Transverse colon (tissue), 4 donors: Measurements from ENCODE around the gene GAB3. TPM values are rescaled to one million over a fixed set of nuclear protein-coding genes. Genes with fewer than 3 reads are reported as not detected.

Experiments used
- DNase-seq: peaks from one replicate; pipeline ENCODE4 v3.0.0-alpha.2; 2019
- H3K27ac ChIP-seq, 4 donors: fragments of 200-600 bp; sonication (generic); 2 replicates each; pipeline ENCODE4 v1.5.1; 2016 to 2018; ENCODE audit warnings: inconsistent platforms in 4 of 4
- H3K27me3 ChIP-seq: fragments of 200-600 bp; sonication (generic); 2 replicates; pipeline ENCODE4 v1.5.1; 2017; ENCODE audit warnings: inconsistent platforms
- H3K36me3 ChIP-seq, 4 donors: fragments of 200-600 bp; sonication (generic); 2 replicates each; pipeline ENCODE4 v1.5.1; 2017 to 2019; ENCODE audit warnings: inconsistent platforms in 4 of 4
- H3K4me1 ChIP-seq, 4 donors: fragments of 200-600 bp; sonication (generic); 2 replicates each; pipeline ENCODE4 v1.5.1; 2017 to 2020; ENCODE audit warnings: inconsistent platforms in 4 of 4
- H3K4me3 ChIP-seq, 4 donors: fragments of 200-600 bp; sonication (generic); 1 replicate in 1 of 4; 2 replicates in 3 of 4; pipeline versions ENCODE4 v1.5.1 to v1.6.1; 2017 to 2019; ENCODE audit warnings: inconsistent platforms in 4 of 4
- H3K9me3 ChIP-seq, 2 donors: fragments of 200-600 bp; sonication (generic); 2 replicates each; pipeline ENCODE4 v1.5.1; 2017 to 2019; ENCODE audit warnings: inconsistent platforms in 2 of 2
- EP300 ChIP-seq: sonication (generic); formaldehyde crosslinking; IDR thresholded peaks from one replicate; pipeline ENCODE4 v1.6.1; 2017; ENCODE audit warnings: antibody characterized with exemption, low read depth
- POLR2A ChIP-seq: fragments of 450-650 bp; IDR thresholded peaks from one replicate; pipeline ENCODE4 v1.6.1; 2016; ENCODE audit warnings: antibody characterized with exemption, mild to moderate bottlenecking, moderate library complexity
- POLR2AphosphoS5 ChIP-seq, 3 donors: sonication (generic); formaldehyde crosslinking; IDR thresholded peaks; one replicate each; pipeline ENCODE4 v1.6.1; 2016; ENCODE audit warnings: antibody characterized with exemption in 3 of 3
- WGBS, 2 donors: methylation state at CpG; one replicate each; pipeline ENCODE4 v1.1.5; 2018; ENCODE audit warnings: low coverage in 1 of 2; 5-methylcytosine and 5-hydroxymethylcytosine counted together
- in situ Hi-C, 4 donors: fragments of 200-750 bp; cut with MboI; loops; one replicate each; pipeline versions ENCODE4 v1.15.0 to v1.15.1; 2017; ENCODE audit warnings: low sequenced_read_pairs in 3 of 4, low pct_ligation_motif_present in 1 of 4, low pct_unique_long_range_greater_than_20kb in 1 of 4
- intact Hi-C: fragments of 100-400 bp; cut with DNase I; formaldehyde crosslinking; loops from one replicate; pipeline ENCODE4 v1.15.1; 2023; ENCODE audit warnings: low total_unique reads
- total RNA-seq, 4 donors: library from RNA; depleted of rRNA; stranded (reverse); fragments of >200 nt; gene quantifications; one replicate each; pipeline ENCODE4 v1.1.0, GENCODE V29; 2016
- TF ChIP-seq, protein P1 (sequence below), 5 experiments: fragments of 200-600 bp in 3 of 5; fragments of 450-650 bp in 2 of 5; sonication (generic) in 3 of 5; IDR thresholded peaks; 1 replicate in 2 of 5; 2 replicates in 3 of 5; pipeline ENCODE4 v1.5.1; 2016 to 2017; ENCODE audit warnings: antibody characterized with exemption in 5 of 5, inconsistent platforms in 3 of 5, mild to moderate bottlenecking in 2 of 5, moderate library complexity in 1 of 5

GAB3 gene
- total RNA-seq, 4 donors from 2014 or later: 0.37 to 4.4 (median 3.0) TPM

DNA sequence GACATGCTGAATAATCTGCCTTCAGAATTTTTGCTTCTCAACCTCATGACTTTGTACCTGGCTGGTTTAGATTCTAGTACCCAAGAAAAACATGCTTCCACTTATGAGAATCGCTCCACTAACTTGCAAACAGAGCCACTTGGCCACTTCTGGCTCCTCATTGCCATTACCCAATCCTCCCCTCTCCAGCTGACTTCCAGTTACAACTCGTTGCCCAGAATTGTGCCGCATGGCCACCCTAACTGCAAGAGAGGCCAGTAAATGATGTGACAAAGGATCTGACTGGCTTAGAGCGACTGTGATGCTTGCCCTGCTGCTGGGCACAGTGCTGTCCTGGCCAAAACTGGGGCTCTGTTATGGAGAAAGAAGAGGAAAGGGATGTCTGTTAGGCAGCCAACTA, 7.8 kb upstream of the GAB3 start:
- no peaks in the 10 kb centered on the region for H3K27me3 ChIP-seq
- TF ChIP-seq POLR2AphosphoS5 (IDR thresholded peaks at IDR 0.05) (no peak), EP300 (no peak), POLR2A (no peak)
- TF ChIP-seq, protein P1, sequence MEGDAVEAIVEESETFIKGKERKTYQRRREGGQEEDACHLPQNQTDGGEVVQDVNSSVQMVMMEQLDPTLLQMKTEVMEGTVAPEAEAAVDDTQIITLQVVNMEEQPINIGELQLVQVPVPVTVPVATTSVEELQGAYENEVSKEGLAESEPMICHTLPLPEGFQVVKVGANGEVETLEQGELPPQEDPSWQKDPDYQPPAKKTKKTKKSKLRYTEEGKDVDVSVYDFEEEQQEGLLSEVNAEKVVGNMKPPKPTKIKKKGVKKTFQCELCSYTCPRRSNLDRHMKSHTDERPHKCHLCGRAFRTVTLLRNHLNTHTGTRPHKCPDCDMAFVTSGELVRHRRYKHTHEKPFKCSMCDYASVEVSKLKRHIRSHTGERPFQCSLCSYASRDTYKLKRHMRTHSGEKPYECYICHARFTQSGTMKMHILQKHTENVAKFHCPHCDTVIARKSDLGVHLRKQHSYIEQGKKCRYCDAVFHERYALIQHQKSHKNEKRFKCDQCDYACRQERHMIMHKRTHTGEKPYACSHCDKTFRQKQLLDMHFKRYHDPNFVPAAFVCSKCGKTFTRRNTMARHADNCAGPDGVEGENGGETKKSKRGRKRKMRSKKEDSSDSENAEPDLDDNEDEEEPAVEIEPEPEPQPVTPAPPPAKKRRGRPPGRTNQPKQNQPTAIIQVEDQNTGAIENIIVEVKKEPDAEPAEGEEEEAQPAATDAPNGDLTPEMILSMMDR (IDR thresholded peaks at IDR 0.05): no peak
- 75% methylated on average over 4 of the region's 4 CpGs; no CpG with 5 or more reads in 1 of the 2 donors for WGBS, 2 donors
- no peaks in the 10 kb centered on the region for H3K36me3 ChIP-seq
- no peak overlapping the region for H3K4me3 ChIP-seq
- no peak overlapping the region for H3K27ac ChIP-seq
- no peaks in the 10 kb centered on the region for H3K9me3 ChIP-seq
- in situ Hi-C loops: no loop called here
- H3K4me1 ChIP-seq: peaks cover 0 to 8% (median 2%) of the 10 kb centered on the region in 4 donors
- intact Hi-C loops: no loop called here
- DNase-seq: no peak

- H3K9me3 ChIP-seq: no peaks in the 10 kb centered on the region
- H3K27me3 ChIP-seq: no peaks in the 10 kb centered on the region
- in situ Hi-C loops (no loop called here), intact Hi-C loops (no loop called here)
- peak overlapping the region in 3 of 4 donors; percentile 78 to 79 (median 78) for H3K27ac ChIP-seq
- no peak overlapping the region for H3K4me3 ChIP-seq
- no peak for DNase-seq
- no peaks in the 10 kb centered on the region for H3K36me3 ChIP-seq
- WGBS, 2 donors: 68% methylated on average over 9 of the region's 9 CpGs; no CpG with 5 or more reads in 1 of the 2 donors
- peaks cover 0 to 8% (median 0%) of the 10 kb centered on the region in 4 donors for H3K4me1 ChIP-seq
- TF ChIP-seq, protein P1 (IDR thresholded peaks at IDR 0.05): no peak
- TF ChIP-seq EP300: no peak
- no peak for TF ChIP-seq POLR2AphosphoS5 (IDR thresholded peaks at IDR 0.05)
- TF ChIP-seq POLR2A: no peak
These were observed 893 bp upstream of the GAB3 start for GRCh38 chrX:154751669-154752271.

- peak overlapping the region in 3 of 4 donors; percentile 34 to 55 (median 37) for H3K4me3 ChIP-seq
- DNase-seq: no peak
- no peaks in the 10 kb centered on the region for H3K36me3 ChIP-seq
- no peaks in the 10 kb centered on the region for H3K9me3 ChIP-seq
- peak overlapping the region; percentile 64 to 79 (median 78) for H3K27ac ChIP-seq
- no peak for TF ChIP-seq EP300
- no peak for TF ChIP-seq POLR2A
- TF ChIP-seq, protein P1 (IDR thresholded peaks at IDR 0.05): no peak
- TF ChIP-seq POLR2AphosphoS5 (IDR thresholded peaks at IDR 0.05): no peak
- H3K27me3 ChIP-seq: no peaks in the 10 kb centered on the region
- intact Hi-C loops: no loop called here
- WGBS, 2 donors: 40% methylated on average over 17 of the region's 20 CpGs; no CpG with 5 or more reads in 1 of the 2 donors
- in situ Hi-C loops: no loop called here
- H3K4me1 ChIP-seq: peaks cover 0 to 8% (median 0%) of the 10 kb centered on the region in 4 donors
These were observed 359 bp upstream of the GAB3 start for GRCh38 chrX:154751203-154751668.

GRCh38 chrX:154749856-154750255, 1.0 kb downstream of the GAB3 start:
- intact Hi-C loops: no loop called here
- TF ChIP-seq POLR2A (no peak), EP300 (no peak), POLR2AphosphoS5 (IDR thresholded peaks at IDR 0.05) (no peak)
- TF ChIP-seq, protein P1 (IDR thresholded peaks at IDR 0.05): no peak
- Histone ChIP-seq H3K4me3 (peak overlapping the region in 2 of 4 donors; percentile 37 to 55), H3K27me3 (no peaks in the 10 kb centered on the region), H3K4me1 (peaks cover 0 to 8% (median 0%) of the 10 kb centered on the region in 4 donors), H3K9me3 (no peaks in the 10 kb centered on the region), H3K27ac (peak overlapping the region; percentile 64 to 79 (median 78)), H3K36me3 (no peaks in the 10 kb centered on the region)
- in situ Hi-C loops: loop anchor here in 1 of 4 donors (25.0 kb wide), 1 partner anchor 87 kb away; the partner anchor contains the start of gene SMIM9
- no peak for DNase-seq
- WGBS, 2 donors: 33 to 62% methylated on average over 4 to 6 of the region's 6 CpGs
